Fibroblast of lung (primary cell): ENCODE results near the gene TMBIM6.

Experiments
- EZH2 ChIP-seq: IDR thresholded peaks from 2 replicates; pipeline ENCODE4 v1.5.1; 2012; ENCODE audit warnings: low read length, control low read depth, mild to moderate bottlenecking; ENCODE audit errors: missing control alignments
- TF ChIP-seq, protein P1 (sequence below), 2 donors: IDR thresholded peaks in 1 of 2; conservative IDR thresholded peaks in 1 of 2; 1 replicate in 1 of 2; 2 replicates in 1 of 2; pipeline ENCODE4 v1.5.1; 2011 to 2012; ENCODE audit warnings: low read length in 2 of 2, control low read depth in 1 of 2, inconsistent platforms in 1 of 2, low read depth in 1 of 2, mild to moderate bottlenecking in 1 of 2

GRCh38 chr12:49693931-49694444 is 47.4 kb upstream of the TMBIM6 start:
- TF ChIP-seq, protein P1, sequence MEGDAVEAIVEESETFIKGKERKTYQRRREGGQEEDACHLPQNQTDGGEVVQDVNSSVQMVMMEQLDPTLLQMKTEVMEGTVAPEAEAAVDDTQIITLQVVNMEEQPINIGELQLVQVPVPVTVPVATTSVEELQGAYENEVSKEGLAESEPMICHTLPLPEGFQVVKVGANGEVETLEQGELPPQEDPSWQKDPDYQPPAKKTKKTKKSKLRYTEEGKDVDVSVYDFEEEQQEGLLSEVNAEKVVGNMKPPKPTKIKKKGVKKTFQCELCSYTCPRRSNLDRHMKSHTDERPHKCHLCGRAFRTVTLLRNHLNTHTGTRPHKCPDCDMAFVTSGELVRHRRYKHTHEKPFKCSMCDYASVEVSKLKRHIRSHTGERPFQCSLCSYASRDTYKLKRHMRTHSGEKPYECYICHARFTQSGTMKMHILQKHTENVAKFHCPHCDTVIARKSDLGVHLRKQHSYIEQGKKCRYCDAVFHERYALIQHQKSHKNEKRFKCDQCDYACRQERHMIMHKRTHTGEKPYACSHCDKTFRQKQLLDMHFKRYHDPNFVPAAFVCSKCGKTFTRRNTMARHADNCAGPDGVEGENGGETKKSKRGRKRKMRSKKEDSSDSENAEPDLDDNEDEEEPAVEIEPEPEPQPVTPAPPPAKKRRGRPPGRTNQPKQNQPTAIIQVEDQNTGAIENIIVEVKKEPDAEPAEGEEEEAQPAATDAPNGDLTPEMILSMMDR (conservative IDR thresholded peaks at IDR 0.05 in 1 of 2, IDR thresholded peaks at IDR 0.05 in 1 of 2; ENCODE audit: low read depth in 1 of 2, low read length in 2 of 2) = no peak
- TF ChIP-seq EZH2 = no peak
